OCI-LY3 (cell line): ENCODE data around the gene NCAM2.

ENCODE experiments used
- EZH2phosphoT487 ChIP-seq: fragments of 200-600 bp; shearing (Covaris generic); IDR thresholded peaks from 2 replicates; pipeline ENCODE4 v1.6.1; 2018; ENCODE audit warnings: antibody characterized with exemption, mixed run types, low read depth
- TF ChIP-seq, protein P1 (sequence below): fragments of 200-600, 300-600 bp; sonication (generic); IDR thresholded peaks from 2 replicates; pipeline ENCODE4 v1.5.1; 2014; ENCODE audit warnings: antibody characterized with exemption, low read length, low read depth

DNA sequence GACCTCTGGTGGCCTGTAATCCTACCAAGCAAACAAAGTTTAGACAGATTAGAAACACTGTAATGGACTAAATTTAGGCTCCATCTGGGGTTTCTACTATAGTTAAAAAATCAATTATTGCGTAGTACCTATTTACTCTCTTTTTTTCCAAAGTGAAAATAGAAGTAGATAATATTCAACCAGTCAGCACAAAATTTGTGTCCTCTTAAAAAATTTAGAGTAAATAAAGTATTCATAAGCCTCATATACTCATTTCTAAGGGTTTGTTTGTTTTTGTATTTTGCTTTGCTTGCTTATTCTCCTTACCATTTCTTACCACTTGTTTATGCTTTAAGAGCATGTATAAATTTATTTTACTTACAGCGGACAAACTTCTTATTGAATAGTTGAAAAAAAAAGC lies 54.5 kb downstream of the NCAM2 start:
- TF ChIP-seq, protein P1, sequence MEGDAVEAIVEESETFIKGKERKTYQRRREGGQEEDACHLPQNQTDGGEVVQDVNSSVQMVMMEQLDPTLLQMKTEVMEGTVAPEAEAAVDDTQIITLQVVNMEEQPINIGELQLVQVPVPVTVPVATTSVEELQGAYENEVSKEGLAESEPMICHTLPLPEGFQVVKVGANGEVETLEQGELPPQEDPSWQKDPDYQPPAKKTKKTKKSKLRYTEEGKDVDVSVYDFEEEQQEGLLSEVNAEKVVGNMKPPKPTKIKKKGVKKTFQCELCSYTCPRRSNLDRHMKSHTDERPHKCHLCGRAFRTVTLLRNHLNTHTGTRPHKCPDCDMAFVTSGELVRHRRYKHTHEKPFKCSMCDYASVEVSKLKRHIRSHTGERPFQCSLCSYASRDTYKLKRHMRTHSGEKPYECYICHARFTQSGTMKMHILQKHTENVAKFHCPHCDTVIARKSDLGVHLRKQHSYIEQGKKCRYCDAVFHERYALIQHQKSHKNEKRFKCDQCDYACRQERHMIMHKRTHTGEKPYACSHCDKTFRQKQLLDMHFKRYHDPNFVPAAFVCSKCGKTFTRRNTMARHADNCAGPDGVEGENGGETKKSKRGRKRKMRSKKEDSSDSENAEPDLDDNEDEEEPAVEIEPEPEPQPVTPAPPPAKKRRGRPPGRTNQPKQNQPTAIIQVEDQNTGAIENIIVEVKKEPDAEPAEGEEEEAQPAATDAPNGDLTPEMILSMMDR = no peak
- no peak for TF ChIP-seq EZH2phosphoT487
